NCI-H2196 treated with DMSO at 0.1 percent for 48 hours (cell line): ENCODE data around the gene ZNHIT2.

ENCODE experiments used
- DNase-seq: peaks from one replicate; lab custom pipeline; 2025; ENCODE audit not compliant: unreplicated experiment; lab: John Stamatoyannopoulos, UW

Gene ZNHIT2

DNA sequence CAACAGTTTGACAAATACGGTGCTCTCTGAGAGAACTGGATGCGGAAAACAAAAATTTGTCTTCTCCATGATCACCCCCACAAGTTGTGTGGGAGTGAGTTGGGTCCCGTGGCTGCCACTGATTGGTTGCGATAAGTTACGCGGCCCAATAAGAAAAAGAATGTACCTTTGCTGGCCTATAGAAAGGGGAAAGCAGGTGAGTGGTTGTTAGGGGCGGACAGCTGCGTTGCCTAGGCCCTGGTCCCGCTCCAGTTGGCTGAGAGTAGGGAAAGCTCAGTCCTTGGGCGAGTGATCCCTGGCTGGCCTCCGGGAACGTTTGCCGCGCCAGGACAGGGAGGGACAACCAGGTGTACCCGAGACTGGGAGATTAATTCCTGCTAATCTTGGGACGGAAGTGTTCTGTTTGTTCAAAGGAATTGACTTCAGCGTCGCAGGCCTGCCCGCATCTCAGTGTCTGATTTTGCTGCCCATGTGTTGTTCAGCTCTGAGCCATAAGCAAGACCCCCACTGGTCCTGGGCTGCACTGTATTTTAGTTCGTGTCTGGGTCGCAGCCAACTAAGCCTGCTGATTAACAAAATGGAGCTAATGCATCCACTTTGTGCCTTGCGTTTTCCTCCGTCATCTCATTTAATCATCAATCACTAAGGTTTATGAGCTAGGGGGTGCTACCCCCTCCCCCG, 17.6 kb upstream of the ZNHIT2 start:
- DNase-seq = peak; percentile 99

DNA sequence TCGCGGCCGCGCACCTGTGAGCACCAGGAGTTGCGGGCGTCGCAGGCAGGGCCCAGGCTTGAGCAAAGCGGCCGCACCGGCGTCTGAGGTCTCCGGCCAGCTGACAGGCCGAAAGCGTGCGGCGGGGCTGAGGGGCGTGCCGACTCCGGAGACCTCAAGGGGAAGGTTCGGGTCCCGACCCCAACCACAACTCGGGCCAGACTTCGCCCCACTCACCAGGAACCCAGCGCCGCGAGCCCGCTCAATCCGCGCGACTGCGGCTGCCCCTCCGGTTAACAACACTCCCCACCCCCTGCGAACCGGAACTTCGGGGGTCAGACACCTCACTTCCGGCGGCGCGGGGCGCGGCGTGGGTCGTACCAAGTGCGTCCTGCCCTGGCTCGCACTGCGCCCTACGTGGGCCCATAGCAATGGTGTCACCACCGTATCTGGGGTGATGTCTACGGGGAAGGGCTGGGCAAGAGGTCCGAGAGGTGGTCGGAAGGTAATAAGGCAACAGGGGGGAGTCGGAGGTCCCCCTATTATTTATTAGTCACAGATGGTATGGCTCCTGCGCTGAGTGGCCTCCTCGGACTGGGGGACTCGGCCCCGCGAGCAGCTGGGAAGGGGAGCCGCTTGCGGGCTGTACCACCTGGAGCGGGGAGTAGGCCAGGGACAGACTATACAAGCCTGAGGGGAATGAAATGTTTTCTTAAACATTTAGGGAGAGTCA, 16.9 kb upstream of the ZNHIT2 start, which contains the start of gene SYVN1:
Gene SYVN1, minus strand, starts transcription at position 280 of the 712 bp plus-strand sequence. CDS start 918 bp downstream, outside the sequence.
- DNase-seq = peak; percentile 88

DNA sequence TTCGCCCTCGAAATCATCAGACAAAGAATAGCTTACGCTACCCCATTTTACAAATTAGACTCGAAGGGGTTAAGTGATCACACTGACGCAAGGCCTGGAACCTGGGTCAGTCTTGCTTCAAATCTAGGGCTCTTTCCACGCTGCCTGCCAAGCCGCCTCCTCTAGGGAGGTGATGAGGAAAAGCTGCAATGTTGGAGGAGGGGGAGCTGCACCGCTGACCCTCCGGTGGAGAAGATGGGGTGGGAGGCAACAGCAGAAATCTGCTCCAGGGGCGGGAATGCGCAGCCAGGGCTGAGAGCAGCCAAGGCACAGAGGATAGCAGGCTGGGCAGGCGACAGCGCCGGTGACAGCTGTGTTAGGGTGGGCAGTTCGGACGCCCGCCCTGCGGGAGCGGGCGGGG, 16.2 kb upstream of the ZNHIT2 start:
- no peak for DNase-seq

DNA sequence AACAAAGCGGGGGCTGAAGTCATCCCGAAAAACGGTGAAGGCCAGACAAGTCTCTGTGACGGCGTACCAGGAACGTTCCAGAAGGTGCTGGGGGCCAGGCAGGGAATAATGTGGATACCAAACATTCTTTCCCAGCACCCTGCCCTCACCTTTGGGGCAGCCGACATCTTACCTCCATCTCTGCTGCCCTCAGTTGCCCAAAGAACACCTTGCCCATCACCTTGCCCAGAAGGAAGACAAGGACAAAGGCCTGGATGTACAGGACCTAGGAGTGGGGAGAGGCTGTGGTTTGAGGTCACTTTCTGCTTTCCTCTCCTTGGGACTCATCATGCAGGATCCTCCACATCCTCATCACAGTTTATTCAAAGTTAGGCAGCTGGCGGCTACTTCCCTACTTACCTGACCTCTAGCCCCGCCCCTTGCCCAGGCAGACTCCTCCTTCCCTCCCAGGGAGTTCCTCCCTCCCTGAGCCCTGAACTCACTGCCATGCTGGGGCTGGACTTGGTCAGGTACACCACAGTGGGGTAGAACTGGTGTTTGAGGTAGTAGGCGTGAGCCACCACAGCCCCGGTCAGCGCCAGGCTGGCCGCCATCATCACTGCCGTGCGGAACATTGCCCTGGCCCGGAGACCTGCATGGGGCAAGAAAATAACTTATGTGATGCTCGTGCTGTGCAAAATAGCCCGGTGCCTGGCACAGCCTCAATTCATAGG, 15.6 kb upstream of the ZNHIT2 start:
- DNase-seq = peak; percentile 34

DNA sequence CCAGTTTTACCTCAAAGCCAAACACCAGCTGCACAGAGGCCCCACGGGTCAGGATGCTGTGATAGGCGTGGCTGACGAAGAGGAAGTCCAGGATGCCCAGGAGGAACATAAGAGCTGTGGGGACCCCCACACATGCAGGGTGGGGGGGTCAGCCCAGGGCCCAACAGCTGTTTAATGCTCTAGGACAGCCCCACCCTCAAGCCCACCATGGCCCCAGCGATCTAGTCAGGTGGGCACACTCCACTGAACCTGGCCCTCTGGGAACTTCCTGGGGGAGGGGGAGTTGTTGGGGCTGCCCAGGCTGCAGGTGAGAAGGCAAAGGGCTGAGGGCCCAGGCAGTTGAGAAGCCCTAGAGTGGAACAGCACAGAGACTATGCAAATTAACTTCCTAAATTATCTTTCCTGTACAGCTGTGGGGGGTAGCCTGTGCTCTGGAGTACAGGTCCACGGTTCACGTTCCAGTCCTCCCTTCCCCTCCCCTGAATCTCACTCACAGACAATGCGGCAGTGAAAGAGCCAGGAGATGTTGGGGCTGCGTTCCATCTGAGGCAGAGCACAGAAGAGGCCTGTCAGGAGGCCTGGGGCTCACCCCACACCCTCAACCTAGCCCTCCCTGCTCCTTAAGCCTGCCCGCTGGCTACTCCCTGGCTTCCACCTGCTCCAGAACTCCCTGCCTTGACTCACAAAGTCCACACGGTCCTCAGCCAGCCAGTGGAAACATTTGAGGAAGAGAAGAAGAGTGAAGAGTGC, 14.9 kb upstream of the ZNHIT2 start:
- DNase-seq = no peak

DNA sequence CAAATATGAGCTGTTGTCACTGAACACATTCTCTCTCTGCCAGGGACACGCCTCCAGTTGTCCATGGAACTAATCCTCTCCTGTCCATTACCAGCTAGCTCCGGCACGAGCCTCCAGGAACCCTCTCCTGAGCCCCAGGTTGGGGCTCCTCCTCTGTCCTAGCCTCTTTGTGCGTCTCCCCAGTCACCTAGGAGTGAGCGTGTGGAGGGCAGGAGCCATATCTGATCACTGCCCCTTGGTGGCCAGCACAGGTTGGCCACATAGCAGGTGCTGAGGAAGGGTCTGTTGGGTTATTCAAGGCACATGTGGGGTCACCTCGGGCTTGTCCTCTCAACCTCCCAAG, 14.4 kb upstream of the ZNHIT2 start:
- DNase-seq = no peak

DNA sequence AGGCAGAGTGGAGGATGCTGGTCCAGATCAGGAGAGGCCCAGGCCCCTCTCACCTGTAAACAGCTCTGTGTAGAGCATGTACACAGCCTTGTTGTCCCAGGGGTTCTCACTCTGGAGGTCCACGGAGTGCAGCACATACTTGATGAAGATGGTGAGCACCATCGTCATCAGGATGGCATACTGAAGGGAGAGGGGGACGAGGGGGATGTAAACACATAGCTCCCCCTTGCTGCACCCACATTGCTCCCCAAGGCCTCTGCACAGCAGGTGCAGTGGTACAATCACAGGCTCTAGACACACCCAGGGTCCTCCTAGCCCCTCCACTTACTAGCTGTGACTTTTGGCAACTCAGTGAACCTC, 13.9 kb upstream of the ZNHIT2 start:
- DNase-seq = no peak

DNA sequence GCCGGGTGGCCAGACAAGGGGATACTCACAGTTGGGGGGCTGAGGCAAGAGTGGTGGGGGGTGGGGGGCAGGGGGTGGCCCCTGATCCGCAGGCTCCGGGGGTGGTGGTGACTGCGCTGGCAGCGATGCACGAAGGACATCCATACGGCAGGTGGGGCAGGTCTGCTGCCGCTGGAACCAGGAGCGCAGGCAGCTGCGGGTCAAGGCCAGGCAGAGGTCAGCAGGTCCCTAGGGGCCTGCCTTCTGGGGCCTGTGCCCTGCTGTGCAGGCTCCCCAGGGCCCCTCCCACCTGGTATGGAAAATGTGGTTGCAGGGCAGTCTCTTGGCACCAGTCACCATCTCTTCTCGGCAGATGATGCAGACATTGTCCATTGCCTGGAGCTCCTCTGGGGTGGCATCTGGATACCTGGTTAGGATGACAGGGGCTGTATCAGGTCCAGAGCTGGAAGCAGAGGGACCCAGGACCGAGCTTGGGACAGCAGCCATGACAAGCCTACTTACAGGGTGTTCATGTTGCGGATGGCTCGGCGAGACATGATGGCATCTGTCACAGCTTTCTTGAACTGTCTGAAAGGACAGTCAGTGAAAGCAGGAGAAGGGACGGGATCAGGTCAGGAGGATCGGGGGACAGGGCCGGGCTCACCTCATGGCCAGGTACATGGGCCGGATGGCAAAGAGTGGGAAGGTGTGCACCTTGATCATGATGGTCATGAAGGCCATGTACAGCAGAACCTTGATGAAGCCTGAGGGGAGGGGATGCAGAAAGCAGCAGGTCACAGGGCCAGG, 13.3 kb upstream of the ZNHIT2 start:
- DNase-seq = no peak

DNA sequence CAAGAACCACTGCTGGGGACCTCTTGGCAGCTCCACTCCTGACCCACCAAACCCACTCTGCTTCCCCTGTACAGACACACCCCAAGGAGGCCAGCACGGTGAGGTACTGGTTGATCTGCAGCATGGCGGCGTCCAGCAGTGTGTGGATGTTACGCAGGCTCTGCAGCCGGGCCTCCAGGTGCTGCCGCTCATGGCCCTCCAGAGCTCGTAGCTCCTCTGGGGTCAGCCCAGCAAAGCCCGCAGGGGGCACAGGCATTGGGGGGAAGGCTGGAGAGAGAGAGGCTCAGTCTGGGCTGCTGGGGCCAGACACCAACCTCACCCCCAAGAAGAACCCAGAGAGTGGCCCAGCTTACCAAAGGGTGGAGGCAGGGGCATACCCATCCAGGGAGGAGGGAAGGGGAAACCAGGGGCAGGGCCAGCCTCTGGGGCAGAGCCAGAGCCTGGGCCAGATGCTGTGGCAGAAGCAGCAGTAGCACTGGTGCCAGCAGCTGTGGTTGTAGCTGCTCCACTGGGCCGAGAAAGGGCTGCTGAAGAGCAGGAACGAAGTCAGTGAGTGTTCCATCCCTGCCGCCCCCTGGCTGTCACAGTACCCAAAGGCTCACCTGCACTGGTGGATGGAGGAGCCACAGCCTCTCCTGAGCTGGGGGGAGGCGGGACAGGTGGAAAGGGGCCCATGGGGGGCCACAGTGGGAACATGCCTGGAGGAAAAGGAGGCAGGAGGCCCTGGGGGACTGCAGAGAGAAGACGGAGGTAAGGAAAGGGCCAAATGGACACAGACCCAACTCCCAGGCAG, 12.3 kb upstream of the ZNHIT2 start:
- DNase-seq = no peak

DNA sequence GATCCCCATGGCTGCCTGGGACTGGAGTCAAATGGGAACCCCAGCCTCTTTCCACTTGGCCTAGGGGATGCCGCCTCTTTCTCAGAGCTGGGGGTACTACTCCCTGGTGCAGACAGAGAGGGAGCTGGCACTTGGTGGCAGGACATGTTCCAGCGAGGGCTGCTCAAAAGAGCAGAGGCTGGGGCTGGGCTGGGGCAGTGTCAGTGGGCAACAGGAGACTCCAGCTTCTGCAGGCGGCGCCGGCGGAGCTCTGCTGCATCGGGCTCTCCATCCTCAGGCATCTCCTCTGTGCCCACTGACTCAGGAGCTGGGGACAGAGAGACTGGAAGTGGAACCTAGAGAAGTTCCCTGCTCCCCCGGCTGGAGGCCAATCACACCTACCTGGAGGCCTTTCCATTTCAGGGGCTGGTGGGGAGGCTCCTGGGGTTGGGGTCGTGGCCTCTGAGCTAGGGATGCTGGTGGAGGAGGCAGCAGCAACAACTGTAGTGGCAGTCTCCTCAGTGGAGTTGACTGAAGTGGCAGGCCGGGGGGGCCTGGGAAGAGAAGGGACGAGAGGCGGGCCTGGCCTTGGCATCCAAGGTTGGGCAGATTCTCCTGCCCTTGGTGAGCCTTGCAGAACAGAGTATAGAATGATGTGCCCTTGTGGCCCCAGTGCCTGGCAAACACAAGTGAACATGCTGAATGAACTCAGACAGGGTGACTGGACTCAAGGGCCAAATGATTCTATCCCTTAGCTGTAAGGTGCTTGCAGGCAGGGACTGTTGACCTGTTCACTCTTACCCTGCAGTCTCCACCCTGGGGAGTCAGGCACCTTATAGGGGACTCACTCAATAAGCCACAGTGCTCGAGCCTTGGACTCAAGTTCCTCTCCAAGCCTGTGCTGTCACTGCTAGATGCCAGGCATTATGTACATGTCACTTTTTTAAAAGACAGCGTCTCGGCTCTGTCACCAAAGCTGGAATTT, 11.0 kb upstream of the ZNHIT2 start:
- no peak for DNase-seq

DNA sequence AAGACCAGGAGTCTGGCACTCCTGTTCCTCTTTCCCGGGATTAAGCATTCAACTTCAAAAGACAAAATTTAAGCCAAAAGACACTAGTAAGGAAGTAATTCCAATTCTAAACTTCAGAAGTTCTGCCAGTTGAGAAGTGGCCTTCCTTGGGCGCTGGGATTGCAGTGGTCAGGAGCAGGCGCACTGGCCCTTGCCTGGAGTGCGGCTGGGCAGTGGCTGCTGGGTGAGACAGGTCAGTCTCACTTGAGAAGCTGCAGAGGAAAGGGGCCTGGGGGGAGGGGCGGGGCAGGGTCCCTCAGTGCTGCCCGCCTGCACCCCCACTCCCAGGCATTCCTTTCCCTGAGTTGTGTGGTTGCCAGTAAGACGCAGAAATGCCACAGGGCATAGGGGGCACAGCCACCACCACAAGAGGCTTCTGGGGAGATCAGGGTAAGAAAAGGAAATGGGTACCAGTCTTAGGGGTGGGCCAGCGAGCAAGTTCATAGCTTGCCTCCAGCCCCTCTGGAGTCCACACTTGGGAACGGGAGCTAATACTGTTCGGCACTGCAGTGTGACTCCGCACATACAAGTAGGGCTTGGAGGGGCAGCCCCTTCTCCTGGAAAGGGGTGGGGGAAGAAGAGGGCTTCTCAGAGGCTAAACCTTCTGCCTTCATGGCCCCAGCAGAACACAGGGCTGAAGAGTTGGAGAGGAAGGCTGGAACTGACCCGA, 10.1 kb upstream of the ZNHIT2 start:
- no peak for DNase-seq

DNA sequence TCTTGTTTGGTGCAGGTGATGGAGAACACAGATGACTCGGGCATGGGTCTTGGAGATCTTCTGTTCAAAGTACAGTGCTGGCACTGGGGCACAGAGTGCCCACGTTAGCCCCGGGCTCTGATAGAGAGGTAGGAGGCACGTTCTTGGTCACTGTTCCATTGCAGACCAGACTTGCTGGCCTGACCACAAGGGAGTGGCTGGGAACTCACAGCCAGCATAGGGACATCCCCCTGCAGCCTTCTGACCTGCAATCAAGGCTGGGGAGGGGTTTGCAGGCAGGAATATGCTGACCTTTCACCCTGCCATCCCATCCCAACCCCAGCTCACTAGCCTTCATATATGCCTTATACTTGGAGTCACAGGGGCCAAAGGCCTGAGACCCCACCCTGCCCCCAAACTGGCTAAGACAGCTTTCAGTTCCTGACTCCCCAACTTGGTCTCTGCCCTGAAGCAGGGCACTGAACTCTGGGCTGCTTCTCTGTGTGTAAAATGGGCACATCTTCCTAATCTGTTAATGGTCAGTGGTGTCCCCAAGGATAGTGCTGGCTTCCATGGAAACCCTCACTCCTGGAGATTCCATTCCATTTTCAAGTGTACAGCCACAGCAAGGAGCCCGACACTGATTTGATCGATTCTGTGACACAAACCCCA, 9.2 kb upstream of the ZNHIT2 start:
- DNase-seq = no peak

DNA sequence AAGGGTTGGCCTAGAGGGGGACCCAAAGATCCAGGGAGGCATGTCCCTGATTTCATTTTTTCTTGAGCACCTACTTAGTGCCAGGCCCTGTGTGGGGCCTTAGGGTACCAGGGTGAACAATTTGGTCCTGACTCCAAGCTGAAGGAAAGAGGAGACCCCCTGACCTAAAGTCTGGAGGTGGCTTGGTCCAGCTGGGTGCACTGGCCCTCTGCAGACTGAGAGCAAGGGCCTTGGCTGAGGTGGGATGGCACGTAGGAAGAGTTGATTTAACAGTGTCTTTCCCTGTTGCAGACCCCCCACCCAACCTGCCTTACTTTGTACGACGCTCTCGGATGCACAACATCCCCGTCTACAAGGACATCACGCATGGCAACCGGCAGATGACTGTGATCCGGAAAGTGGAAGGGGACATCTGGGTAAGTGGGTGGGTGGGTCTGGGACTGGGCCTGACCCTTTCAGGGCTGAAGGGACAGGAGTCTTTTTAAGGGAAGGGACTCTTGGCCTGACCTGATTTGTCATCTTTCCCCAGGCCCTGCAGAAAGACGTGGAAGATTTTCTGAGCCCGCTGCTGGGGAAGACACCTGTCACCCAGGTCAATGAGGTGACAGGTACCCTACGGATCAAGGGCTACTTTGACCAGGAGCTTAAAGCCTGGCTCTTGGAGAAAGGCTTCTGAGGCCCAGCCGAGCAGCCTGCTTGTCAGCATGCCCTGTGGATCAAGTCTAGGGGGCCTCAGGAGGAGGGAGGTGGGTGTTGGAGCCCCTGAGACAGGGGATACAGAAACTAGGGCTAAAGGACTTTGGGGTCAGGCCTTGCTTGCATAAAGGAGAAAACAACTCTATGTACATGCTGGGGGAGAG, 7.9 kb upstream of the ZNHIT2 start:
- no peak for DNase-seq

DNA sequence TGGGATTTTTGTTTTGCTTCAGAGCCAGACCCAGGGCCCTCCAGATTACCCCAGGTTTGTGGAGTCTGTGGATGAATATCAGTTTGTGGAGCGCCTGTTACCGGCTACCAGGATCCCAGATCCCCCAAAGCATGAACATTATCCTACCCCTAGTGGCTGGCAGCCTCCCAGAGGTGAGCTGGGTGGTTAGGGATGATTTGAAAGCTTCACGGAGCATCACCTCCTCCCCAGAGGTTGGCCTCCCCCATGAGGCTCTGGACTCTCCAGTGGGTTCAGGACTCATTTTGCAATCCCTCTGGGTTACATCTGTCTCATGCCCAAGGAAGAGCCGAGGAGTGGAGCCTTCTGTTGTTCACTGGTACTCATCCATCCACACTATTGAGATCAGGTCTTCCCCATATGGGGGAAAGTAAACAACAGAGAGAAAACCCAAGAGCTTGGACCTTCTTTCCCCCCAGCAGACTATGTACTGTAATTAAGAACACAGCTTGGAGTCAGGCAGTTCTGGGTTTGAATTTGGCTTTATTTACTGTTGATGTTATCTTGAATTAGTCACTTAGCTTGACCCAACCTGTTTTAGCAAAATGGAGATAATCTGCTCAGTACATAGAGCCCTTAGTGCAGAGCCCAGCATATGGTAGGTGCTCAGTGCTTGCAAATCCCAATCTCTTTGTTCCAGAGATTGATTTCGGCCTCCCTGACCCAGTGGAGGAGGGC, 7.1 kb upstream of the ZNHIT2 start:
- DNase-seq = no peak

DNA sequence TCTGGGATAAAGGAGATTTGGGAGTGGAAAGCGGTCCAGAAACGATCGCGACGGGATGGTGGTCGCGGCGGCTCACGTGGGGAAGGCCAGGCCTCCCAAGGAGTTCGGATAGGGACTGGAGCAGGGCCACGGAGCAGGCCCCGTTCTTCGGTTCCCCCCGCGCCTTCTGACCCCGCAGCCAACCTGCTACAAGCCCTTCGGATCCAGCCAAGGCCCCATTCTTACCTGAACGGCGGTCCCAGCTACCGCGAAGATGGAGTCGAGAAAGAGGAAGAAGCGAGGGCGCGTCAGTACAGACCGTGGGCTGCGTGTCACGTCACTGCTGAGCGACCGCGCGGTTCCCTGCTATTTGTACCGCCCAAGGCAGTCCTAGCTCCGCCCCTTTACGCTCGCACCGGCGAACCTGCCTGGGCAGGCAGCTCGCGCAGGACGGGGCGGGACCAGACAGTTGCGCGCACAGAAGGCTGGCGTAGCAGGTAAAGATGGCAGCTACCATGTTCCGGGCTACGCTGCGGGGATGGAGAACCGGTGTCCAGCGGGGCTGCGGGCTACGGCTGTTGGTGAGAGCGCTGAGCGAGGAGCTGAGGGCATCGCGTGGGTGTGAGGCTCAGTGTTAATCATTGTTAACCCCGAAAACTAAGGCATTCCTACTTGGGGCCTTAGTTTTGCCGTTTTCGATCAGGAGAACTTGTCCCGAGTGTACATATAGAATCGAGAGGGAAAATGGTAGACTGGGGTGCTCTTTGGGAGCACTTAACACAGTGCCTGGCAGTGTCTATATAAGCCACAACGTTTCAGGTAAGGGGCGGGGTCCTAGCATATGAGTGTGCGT, 4.6 kb upstream of the ZNHIT2 start, which contains the start of the genes FAU and MRPL49:
Gene FAU, minus strand, starts transcription at position 270 of the 832 bp plus-strand sequence. CDS start 321 bp downstream, outside the sequence.
Gene MRPL49, plus strand, starts transcription at position 457 of the 832 bp plus-strand sequence. Its CDS starts 26 bp downstream, at position 483.
- peak; percentile 96 for DNase-seq
